GM12865 (cell line): ENCODE results near the gene MRPL4.

Source experiments
- DNase-seq: peaks from one replicate; pipeline ENCODE4 v3.0.0; 2010; ENCODE audit warnings: low read depth
- H3K4me3 ChIP-seq: 2 replicates; pipeline ENCODE4 v1.5.1; 2011; ENCODE audit warnings: mild to moderate bottlenecking, low read depth, low read length, control low read depth
- TF ChIP-seq, protein P1 (sequence below): IDR thresholded peaks from 2 replicates; pipeline ENCODE4 v1.5.1; 2011; ENCODE audit warnings: low read length, control low read depth, low read depth, inconsistent platforms; ENCODE audit not compliant: insufficient read depth; ENCODE audit errors: missing control alignments

MRPL4 gene

DNA sequence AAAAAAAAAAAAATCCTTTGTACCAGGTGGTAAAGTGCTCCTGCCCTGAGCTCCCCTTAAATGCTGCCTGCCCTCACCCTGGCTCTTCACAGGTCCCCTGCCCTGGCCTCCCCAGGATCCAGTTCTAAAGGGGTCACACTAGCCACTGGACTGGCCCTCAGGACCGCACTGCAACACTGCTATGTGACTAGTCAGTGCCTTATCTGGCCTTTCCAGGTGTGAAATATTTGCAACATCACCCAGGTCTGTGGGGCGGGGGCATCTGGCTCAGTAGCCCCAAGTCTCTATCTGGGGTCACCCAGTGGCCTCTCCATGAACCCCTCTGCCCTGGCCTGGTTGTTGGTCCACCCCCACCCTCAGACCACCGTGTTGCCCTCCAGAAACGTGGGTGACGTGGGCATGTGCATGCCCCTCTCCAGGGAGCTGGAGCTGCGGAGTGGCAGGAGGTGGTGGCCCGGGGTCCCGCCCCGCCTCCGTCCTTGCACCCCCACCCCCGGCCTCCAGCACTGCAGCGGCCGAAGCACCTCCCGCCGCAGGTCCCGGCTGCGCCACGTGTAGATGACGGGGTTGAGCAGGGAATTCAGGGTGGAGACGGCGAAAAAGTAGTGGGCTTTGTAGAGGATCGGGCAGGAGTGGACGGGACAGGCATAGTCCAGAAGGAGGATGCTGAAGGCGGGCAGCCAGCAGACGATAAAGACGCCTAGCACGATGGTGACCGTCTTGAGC, 28.4 kb upstream of the MRPL4 start:
- no peak overlapping the region for H3K4me3 ChIP-seq
- TF ChIP-seq, protein P1, sequence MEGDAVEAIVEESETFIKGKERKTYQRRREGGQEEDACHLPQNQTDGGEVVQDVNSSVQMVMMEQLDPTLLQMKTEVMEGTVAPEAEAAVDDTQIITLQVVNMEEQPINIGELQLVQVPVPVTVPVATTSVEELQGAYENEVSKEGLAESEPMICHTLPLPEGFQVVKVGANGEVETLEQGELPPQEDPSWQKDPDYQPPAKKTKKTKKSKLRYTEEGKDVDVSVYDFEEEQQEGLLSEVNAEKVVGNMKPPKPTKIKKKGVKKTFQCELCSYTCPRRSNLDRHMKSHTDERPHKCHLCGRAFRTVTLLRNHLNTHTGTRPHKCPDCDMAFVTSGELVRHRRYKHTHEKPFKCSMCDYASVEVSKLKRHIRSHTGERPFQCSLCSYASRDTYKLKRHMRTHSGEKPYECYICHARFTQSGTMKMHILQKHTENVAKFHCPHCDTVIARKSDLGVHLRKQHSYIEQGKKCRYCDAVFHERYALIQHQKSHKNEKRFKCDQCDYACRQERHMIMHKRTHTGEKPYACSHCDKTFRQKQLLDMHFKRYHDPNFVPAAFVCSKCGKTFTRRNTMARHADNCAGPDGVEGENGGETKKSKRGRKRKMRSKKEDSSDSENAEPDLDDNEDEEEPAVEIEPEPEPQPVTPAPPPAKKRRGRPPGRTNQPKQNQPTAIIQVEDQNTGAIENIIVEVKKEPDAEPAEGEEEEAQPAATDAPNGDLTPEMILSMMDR: no peak
- no peak for DNase-seq

DNA sequence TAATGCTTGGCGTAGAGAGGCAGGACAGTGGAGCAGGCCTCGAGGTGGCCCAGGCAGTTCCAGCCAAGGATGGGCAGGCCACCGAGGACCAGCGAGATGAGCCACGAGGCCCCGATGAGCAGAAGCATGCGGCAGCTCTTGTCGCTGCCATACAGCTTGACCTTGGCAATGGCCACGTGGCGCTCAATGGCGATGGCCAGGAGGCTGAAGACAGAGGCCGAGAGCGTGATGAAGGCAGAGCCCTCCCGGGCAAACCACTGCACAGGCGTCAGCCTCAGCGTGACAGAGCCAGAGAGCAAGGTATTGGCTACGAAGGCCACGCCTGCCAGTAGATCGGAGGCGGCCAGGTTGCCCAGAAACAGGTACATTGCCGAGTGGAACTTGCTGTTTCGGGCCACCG, 27.7 kb upstream of the MRPL4 start:
- H3K4me3 ChIP-seq: no peak overlapping the region
- DNase-seq: no peak
- TF ChIP-seq, protein P1: no peak

- TF ChIP-seq, protein P1: no peak
- no peak overlapping the region for H3K4me3 ChIP-seq
- DNase-seq: no peak
These were observed 26.0 kb upstream of the MRPL4 start for GRCh38 chr19:10226021-10226375.

GRCh38 chr19:10226376-10227025, 25.5 kb upstream of the MRPL4 start:
- TF ChIP-seq, protein P1: no peak
- no peak for DNase-seq
- no peak overlapping the region for H3K4me3 ChIP-seq

DNA sequence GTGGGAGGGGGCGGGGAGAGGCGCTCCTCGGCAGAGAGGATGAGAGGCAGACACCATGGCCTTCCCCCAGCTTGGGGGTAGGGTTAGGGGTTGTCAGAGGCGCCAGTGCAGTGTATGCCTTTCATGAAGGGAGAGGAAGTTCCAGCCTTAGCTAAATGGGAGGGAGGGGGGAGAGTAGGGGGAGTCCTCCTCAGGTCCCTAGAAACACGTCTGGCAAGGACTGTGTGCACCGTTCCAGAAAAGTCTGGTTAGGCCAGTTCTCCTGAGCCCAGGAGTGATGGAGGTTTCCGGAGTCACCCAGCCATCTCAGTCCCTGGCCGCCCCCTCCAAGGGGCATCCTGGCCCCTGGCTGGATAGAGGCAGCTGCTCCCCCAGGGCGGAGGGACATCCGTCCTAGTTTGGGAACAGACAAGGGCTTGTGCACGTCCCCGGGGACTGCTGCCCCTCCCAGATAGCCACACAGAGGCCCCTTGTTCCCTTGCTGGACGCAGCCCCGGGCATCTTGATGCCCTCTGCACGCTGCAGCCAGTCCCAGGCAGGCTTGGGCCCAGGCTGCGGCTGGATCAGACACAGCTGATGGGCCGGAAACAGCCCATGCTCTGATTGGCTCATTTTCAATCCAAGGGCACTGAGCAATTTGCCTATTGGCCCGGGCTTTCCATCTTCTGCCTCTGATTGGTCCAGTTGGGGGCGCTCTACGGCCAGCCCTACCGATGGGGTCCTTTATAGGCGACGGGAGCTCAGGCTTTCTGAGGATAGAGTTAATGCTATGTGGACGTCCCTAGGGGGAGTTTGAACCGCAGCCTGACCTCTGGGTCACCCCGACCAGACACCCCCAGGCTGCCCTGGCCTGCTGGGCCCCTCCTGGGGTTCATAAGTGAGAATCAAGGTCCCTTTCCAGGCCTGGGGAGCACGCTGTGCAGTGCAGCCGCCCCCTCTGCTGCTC, 24.7 kb upstream of the MRPL4 start:
- TF ChIP-seq, protein P1: no peak
- DNase-seq: no peak
- H3K4me3 ChIP-seq: no peak overlapping the region

DNA sequence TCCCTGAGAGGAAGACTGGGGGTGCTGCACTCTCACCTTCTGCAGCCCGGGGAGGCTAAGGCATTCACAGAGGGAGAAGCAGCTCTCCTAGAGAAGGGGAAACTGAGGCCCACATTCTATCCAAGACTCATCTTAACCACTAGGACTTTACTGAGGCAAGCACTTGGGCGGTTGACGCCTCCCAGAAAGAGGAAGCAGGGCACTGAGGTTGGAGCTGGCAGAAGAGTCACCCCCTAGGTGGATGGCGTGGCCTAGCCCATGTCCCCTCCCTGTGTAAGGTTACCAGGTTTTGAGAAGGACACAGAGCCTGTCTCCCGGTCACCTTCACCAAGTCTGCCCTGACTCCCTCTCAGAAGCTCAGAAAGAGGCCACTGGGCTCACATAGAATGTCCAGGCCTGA, 23.6 kb upstream of the MRPL4 start:
- no peak for DNase-seq
- TF ChIP-seq, protein P1: no peak
- H3K4me3 ChIP-seq: no peak overlapping the region
